T-helper 17 cell (primary cell): ENCODE data around the gene IL4. TPM values are rescaled to one million over a fixed set of nuclear protein-coding genes. Genes with fewer than 3 reads are reported as not detected.
"Not testable (repeated sequence)": the region's sequence is repeated elsewhere in the genome, so short reads cannot be mapped to it uniquely, and the experiment has no call there.

Source experiments
- ATAC-seq: fragments of 150-1000 bp; cut with Tn5 transposase; 2 replicates; pipeline ENCODE4 v1.10.0; 2021; ENCODE audit warnings: mild to moderate bottlenecking, moderate library complexity
- DNase-seq, 3 donors: peaks; one replicate each; pipeline versions ENCODE4 v3.0.0 to v3.0.0-alpha.2; 2020 to 2021
- H3K9me3 ChIP-seq: one replicate; pipeline ENCODE4 v1.7.0; 2013; ENCODE audit warnings: low read length, mild to moderate bottlenecking; ENCODE audit not compliant: control insufficient read depth, poor library complexity, severe bottlenecking
- H3K27ac Mint-ChIP-seq: one replicate; pipeline ENCODE4 v1.8.0; 2022; ENCODE audit warnings: mild to moderate bottlenecking, moderate library complexity, mixed read lengths
- H3K27me3 Mint-ChIP-seq: one replicate; pipeline ENCODE4 v1.8.0; 2022; ENCODE audit warnings: mixed read lengths
- H3K36me3 Mint-ChIP-seq: one replicate; pipeline ENCODE4 v1.8.0; 2022; ENCODE audit warnings: low read depth, mixed read lengths
- H3K4me1 Mint-ChIP-seq: one replicate; pipeline ENCODE4 v1.8.0; 2022; ENCODE audit warnings: mild to moderate bottlenecking, mixed read lengths
- H3K4me3 Mint-ChIP-seq: one replicate; pipeline ENCODE4 v1.8.0; 2022; ENCODE audit warnings: mild to moderate bottlenecking, moderate library complexity, mixed read lengths
- total RNA-seq, 4 donors: library from RNA in 2 of 4; stranded (reverse) in 2 of 4; gene quantifications; one replicate each; pipeline ENCODE4 v1.2.3 and lab custom pipeline; 2022 to 2026

IL4 gene
- total RNA-seq, 2 donors from 2014 or later, result not detected

- Mint-ChIP-seq H3K36me3 (peaks cover 5% of the 10 kb centered on the region), H3K27me3 (no peaks in the 10 kb centered on the region)
These were observed 10.7 kb downstream of the IL4 start for GRCh38 chr5:132684491-132684890.

GRCh38 chr5:132684922-132685720 lies 11.3 kb downstream of the IL4 start:
- H3K27me3 Mint-ChIP-seq, result no peaks in the 10 kb centered on the region
- no peak for DNase-seq
- H3K36me3 Mint-ChIP-seq, result peaks cover 5% of the 10 kb centered on the region
- no peaks in the 10 kb centered on the region for H3K9me3 ChIP-seq
- H3K4me3 Mint-ChIP-seq, result no peak overlapping the region
- no peak for ATAC-seq
- H3K27ac Mint-ChIP-seq, result no peak overlapping the region
- peaks cover 26% of the 10 kb centered on the region for H3K4me1 Mint-ChIP-seq

More at GRCh38 chr5:132684491-132684890, 10.7 kb downstream of the IL4 start:
- H3K27ac Mint-ChIP-seq, result no peak overlapping the region
- ATAC-seq (no peak), DNase-seq (no peak)
- no peaks in the 10 kb centered on the region for H3K9me3 ChIP-seq
- no peak overlapping the region for H3K4me3 Mint-ChIP-seq
- peaks cover 25% of the 10 kb centered on the region for H3K4me1 Mint-ChIP-seq

GRCh38 chr5:132686193-132686592 lies 12.4 kb downstream of the IL4 start:
- no peak overlapping the region for H3K27ac Mint-ChIP-seq
- no peaks in the 10 kb centered on the region for H3K9me3 ChIP-seq
- ATAC-seq, result no peak
- no peaks in the 10 kb centered on the region for H3K27me3 Mint-ChIP-seq
- H3K36me3 Mint-ChIP-seq, result peaks cover 5% of the 10 kb centered on the region
- H3K4me3 Mint-ChIP-seq, result no peak overlapping the region
- DNase-seq, result no peak
- peaks cover 25% of the 10 kb centered on the region for H3K4me1 Mint-ChIP-seq

- Mint-ChIP-seq H3K27ac (peak overlapping the region; percentile 81), H3K4me3 (no peak overlapping the region), H3K36me3 (peaks cover 3% of the 10 kb centered on the region), H3K27me3 (no peaks in the 10 kb centered on the region), H3K4me1 (peaks cover 23% of the 10 kb centered on the region)
- ATAC-seq, result peak; percentile 91
- DNase-seq, result peak in 1 of 3 donors; percentile 18
- H3K9me3 ChIP-seq, result no peaks in the 10 kb centered on the region
These were observed 14.2 kb downstream of the IL4 start for GRCh38 chr5:132687995-132688394.

GRCh38 chr5:132688536-132689339 lies 14.9 kb downstream of the IL4 start:
- DNase-seq (no peak), ATAC-seq (peak; percentile 60)
- Mint-ChIP-seq H3K27ac (peak overlapping the region; percentile 81), H3K4me1 (peaks cover 23% of the 10 kb centered on the region), H3K4me3 (peak overlapping the region; percentile 47), H3K27me3 (no peaks in the 10 kb centered on the region), H3K36me3 (peaks cover 3% of the 10 kb centered on the region)
- H3K9me3 ChIP-seq, result no peaks in the 10 kb centered on the region

GRCh38 chr5:132689513-132689912 lies 15.7 kb downstream of the IL4 start:
- ATAC-seq, result no peak
- Mint-ChIP-seq H3K36me3 (peaks cover 3% of the 10 kb centered on the region), H3K27me3 (no peaks in the 10 kb centered on the region), H3K4me1 (peaks cover 23% of the 10 kb centered on the region), H3K4me3 (peak overlapping the region; percentile 47), H3K27ac (peak overlapping the region; percentile 81)
- no peak for DNase-seq
- H3K9me3 ChIP-seq, result no peaks in the 10 kb centered on the region

GRCh38 chr5:132690156-132690555 lies 16.4 kb downstream of the IL4 start:
- Mint-ChIP-seq H3K27me3 (no peaks in the 10 kb centered on the region), H3K4me1 (peaks cover 19% of the 10 kb centered on the region), H3K27ac (no peak overlapping the region), H3K36me3 (peaks cover 3% of the 10 kb centered on the region), H3K4me3 (no peak overlapping the region)
- DNase-seq (no peak), ATAC-seq (no peak)
- no peaks in the 10 kb centered on the region for H3K9me3 ChIP-seq

GRCh38 chr5:132691755-132692631 lies 18.2 kb downstream of the IL4 start:
- peaks cover 19% of the 10 kb centered on the region for H3K4me1 Mint-ChIP-seq

GRCh38 chr5:132692632-132692967 lies 18.8 kb downstream of the IL4 start:
- ATAC-seq (no peak), DNase-seq (no peak)
- Mint-ChIP-seq H3K4me1 (peaks cover 19% of the 10 kb centered on the region), H3K27ac (no peak overlapping the region), H3K36me3 (peaks cover 3% of the 10 kb centered on the region), H3K4me3 (no peak overlapping the region), H3K27me3 (no peaks in the 10 kb centered on the region)
- H3K9me3 ChIP-seq, result no peaks in the 10 kb centered on the region

More at GRCh38 chr5:132691755-132692631, 18.2 kb downstream of the IL4 start:
- H3K9me3 ChIP-seq, H3K27ac Mint-ChIP-seq, H3K36me3 Mint-ChIP-seq, ATAC-seq, DNase-seq, H3K4me3 Mint-ChIP-seq, H3K27me3 Mint-ChIP-seq: not testable (repeated sequence)

GRCh38 chr5:132695956-132696355 lies 22.2 kb downstream of the IL4 start:
- Mint-ChIP-seq H3K27me3 (no peaks in the 10 kb centered on the region), H3K27ac (no peak overlapping the region), H3K4me3 (no peak overlapping the region), H3K36me3 (peaks cover 2% of the 10 kb centered on the region), H3K4me1 (no peaks in the 10 kb centered on the region)
- H3K9me3 ChIP-seq, result no peaks in the 10 kb centered on the region
- ATAC-seq, result no peak
- no peak for DNase-seq

GRCh38 chr5:132704875-132705274 lies 31.1 kb downstream of the IL4 start:
- no peaks in the 10 kb centered on the region for H3K9me3 ChIP-seq
- Mint-ChIP-seq H3K27ac (no peak overlapping the region), H3K27me3 (no peaks in the 10 kb centered on the region), H3K36me3 (peaks cover 7% of the 10 kb centered on the region), H3K4me1 (peaks cover 3% of the 10 kb centered on the region), H3K4me3 (no peak overlapping the region)
- DNase-seq (no peak), ATAC-seq (no peak)

GRCh38 chr5:132708645-132709044 lies 34.9 kb downstream of the IL4 start:
- H3K4me1 Mint-ChIP-seq, result peaks cover 5% of the 10 kb centered on the region
- no peak overlapping the region for H3K4me3 Mint-ChIP-seq
- no peak overlapping the region for H3K27ac Mint-ChIP-seq
- ATAC-seq (no peak), DNase-seq (no peak)
- H3K36me3 Mint-ChIP-seq, result peaks cover 5% of the 10 kb centered on the region
- no peaks in the 10 kb centered on the region for H3K27me3 Mint-ChIP-seq
- no peaks in the 10 kb centered on the region for H3K9me3 ChIP-seq
